Stimulated activated CD4-positive, alpha-beta T cell treated with anti-CD3 and anti-CD28 coated beads, Interleukin-12 subunit alpha, Interleukin-12 subunit beta, amount 100 ng/mL, for 4 hours (primary cell): ENCODE results near the gene UBTD1.
"Not testable (repeated sequence)": the region's sequence is repeated elsewhere in the genome, so short reads cannot be mapped to it uniquely, and the experiment has no call there.

Experiments
- DNase-seq: peaks from one replicate; pipeline ENCODE4 v3.0.0-alpha.2; 2020

The UBTD1 gene

DNA sequence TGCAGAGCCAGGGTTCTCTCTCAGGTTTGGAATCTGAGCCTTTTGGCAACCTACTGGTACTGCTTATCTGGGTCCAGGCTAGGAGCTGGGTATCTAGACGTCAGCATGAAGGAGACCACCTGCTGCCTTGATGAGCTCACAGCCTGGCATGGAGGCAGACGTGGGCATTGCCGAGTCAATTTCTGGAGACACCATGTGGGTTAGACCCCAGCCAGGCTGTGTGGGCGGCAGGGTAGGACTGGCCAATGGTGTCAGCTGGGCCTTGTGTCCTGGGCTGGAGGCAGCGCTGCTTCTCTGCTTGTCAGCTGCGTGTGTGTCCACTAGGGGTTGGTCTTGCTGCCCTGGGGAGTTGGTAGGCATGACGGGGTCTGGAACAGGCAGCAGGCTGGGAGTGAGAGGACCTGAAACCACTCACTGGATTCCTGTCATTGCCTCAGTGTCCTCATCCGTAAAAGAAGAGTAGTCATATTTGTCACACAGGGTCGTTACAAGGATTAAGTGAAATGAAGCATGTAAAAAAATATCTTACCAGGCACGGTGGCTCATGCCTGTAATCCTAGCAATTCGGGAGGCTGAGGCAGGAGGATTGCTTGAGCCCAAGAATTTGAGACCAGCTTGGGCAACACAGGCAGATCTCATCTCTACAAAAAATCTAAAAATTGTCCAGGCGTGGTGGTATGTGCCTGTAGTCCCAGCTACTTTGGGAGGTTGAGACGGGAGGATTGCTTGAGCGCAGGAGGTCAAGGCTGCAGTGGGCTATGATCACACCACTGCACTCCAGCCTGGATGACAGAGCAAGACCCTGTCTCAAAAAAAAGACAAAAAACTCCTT is 42.2 kb downstream of the UBTD1 start:
- no peak for DNase-seq

DNA sequence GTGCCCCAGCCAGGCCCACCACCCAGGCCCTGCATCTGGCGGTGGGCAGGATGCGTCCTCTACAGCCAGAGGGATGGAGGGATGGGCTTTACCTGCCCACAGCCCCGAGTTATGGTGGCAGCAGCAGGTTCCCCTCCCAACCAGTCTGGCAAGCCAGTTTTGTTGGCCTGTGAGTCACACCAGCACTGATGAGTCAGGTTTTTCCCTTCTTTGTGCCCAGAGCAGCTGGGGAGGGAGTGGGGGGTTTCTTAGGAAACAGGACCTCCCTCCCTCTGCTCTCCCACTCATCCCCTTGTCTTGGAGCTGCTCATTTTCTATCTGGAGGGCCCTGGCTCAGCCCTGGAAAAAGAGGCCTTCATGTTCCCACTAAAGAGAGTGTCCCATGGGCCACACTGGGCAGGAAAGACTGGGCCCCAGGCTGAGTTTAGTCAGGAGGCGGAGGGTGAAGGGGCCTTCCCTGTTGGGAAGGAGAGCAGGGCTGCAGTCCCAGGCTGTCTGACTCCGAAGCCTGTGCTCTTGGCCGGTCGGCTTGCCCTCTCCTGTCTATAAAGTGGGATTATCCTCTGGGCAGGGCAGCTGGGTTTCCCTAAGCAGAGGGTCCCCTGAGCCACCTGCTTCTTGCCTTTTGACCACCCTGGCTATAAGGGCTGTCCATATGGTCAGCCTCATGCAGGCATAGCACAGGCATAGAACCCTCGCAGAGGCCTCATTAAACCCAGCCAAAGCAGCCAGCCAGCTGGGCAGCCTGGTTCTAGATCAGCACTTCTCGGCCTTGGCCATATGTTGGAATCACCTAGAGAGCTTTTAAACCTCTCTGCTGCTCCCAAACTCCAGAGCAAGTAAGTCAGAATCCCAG is 43.7 kb downstream of the UBTD1 start:
- peak; percentile 41 for DNase-seq

DNA sequence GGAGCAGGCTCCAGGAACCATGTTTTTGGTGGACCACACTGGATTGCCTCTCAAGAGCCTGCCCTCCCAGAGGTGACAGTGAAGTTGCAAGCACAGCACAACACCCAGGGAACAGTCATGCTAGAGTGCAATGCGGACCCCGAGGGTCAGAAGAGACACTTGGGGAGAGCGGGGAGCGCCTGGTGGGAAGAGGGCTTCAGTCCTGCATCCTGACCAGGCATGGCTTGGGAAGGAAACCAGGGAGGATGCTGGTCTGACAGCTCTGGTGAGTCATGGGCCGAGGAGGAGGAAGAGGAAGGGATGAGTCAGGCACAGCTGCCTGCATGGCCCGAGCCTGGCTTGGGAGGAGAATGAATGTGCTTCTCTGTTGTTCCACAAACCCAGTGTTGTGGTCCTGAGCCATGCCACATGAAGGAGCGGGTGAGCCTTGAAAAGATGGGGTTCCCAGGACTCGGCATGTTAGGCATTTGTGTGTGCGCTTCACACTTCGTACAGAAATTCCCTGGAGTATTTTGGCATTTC is 44.4 kb downstream of the UBTD1 start:
- DNase-seq = peak; percentile 52

- no peak for DNase-seq
These were observed 47.9 kb downstream of the UBTD1 start for GRCh38 chr10:97546456-97547270.

DNA sequence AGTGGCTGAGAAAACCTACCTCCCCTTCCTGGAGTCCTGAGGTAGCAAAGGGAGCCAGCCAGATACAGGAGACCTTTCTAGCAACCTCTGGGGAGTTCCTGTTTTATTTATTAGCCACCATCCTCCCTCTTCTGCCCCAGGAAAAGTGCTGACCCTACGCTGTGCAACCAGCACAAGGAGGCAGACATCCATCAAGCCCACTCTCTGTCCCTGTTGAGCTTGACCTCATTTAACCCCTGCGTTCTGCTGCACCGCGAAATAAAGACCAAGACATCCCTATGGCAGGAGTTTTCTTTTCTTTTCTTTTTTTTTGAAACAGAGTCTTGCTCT is 48.5 kb downstream of the UBTD1 start:
- no peak for DNase-seq

DNA sequence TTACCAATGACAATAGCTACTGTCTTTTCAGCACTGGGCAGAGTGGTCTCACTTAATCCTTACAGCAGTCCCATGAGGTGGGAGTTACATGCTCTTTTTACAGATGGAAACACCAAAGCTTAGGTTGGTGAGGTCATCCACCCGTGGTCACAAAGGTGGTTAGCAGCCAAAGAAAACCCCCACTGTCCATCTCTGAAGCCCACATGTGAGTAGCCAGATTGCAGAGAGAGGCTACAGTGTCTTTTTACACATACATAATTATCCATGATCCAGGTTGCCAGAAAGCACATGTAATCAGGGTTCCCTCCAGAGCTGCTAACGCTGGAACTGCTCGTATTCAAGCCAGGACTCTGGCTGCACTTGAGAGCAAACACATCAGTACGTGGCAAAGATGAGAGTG is 49.2 kb downstream of the UBTD1 start:
- no peak for DNase-seq

DNA sequence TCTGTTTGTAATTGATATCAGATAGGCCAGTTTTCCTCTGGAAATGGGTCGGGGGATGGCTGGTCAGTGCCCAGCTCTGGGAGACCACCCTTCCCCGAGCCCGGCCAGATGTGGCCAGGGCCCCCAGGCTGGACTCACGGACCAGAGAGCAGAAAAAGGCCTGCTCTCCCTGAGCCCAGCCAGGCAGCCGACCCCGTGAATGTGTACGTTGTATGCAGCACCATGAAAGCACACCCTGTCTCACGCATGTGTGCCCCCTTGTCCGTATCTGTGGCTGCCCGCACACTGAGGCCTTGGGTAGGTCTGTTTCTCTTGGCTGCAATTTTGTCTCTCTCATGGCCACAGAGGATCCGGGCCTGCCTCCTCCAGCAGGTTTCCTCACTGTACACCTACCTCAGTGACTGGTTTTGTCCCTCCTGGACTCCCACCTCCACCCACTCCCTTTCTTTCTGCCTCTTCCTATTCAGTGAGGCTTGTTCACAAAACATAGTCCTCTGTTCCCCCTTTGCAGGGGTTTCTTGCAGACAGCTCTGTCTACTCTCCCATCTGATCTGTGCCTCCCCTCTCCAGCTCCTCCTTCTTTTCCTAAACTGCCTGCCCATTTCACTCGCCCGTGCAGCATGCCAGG is 50.2 kb downstream of the UBTD1 start:
- DNase-seq = no peak

DNA sequence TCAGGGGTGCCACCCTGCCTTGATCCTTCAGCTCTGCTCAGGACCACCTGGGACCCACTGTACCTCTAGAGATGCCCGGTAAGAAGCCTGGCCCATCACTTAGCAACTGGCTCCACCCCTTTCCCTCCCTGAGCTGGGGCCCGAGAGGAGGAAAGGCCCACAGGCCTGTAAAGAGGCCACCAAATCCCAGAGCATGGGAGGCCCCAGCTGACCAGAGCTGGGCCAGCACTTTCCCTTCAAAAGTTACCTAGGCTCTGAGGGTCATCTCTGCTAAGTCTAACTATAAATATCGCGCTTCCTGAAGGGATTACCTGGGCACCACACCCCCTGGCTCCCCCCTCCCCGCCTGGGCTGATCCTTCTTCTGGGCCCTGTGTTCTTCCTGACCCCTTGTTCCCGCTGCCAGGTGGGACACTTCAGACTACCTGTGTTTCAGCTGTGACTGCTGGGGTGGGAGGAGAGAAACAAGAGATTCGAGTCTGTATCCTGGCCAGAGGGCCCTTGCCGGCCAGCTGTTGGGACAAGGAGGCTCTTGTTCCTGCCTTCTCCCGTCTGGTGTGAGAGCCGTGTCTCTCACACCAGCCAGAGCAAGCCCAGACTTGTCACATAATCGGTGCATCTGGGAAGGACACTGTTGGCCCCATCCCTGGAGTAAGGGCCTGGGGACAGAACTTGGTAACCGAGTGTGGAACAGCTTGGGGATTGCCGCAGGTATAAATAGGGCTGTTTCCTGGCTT is 51.0 kb downstream of the UBTD1 start:
- DNase-seq = no peak

- no peak for DNase-seq
These were observed 51.8 kb downstream of the UBTD1 start for GRCh38 chr10:97550336-97551149.

- no peak for DNase-seq
These were observed 52.5 kb downstream of the UBTD1 start for GRCh38 chr10:97551271-97551670.

- peak; percentile 57 for DNase-seq
These were observed 54.9 kb downstream of the UBTD1 start for GRCh38 chr10:97553575-97554031.

GRCh38 chr10:97554336-97554735 is 55.6 kb downstream of the UBTD1 start:
- DNase-seq = not testable (repeated sequence)

- DNase-seq = not testable (repeated sequence)
These were observed 56.8 kb downstream of the UBTD1 start for GRCh38 chr10:97555541-97555940.

- not testable (repeated sequence) for DNase-seq
These were observed 62.1 kb downstream of the UBTD1 start for GRCh38 chr10:97560731-97561381.

DNA sequence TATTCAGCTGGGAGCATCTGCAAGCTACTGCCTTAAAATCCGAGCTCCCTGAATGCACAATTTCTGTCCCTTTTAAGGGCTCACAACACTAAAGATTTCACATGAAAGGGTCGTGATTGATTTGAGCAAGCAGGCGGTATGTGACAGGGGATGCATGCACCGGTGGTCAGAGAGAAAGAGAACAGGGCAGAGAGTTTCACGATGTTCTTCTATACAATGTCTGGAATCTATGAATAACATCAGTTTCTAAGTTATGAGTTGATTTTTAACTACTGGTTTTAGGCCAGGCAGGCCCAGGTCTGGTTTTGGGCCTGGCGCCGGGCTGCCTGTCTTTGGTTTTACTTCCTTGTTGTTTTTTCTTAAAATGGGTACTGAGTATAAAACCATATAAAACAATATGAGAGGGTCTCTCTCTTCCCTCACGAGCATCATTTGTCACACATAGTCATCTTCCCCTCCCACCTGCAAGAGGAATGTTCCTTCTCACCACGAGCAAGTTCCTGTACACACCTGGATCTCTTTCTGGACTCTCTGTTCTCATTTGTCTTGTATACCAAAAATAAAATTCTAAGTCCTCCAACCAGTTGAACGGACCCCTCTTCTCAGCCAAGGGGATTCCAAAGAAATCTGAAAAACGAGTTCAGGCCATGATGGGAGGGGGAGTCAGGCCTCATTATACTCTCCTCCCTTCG is 62.8 kb downstream of the UBTD1 start:
- not testable (repeated sequence) for DNase-seq

DNA sequence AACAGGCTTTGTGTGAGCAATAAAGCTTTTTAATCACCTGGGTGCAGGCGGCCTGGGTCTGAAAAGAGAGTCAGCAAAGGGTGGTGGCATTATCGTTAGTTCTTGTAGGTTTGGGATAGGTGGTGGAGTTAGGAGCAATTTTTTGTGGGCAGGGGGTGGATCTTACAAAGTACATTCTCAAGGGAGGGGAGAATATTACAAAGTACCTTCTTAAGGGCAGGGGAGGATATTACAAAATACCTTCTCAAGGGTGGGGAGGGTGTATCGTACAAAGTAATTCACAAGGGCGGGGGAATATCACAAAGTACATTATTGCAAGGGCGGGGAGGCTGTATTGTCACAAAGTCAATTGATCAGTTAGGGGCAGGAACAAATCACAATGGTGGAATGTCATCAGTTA is 63.6 kb downstream of the UBTD1 start:
- DNase-seq = not testable (repeated sequence)

DNA sequence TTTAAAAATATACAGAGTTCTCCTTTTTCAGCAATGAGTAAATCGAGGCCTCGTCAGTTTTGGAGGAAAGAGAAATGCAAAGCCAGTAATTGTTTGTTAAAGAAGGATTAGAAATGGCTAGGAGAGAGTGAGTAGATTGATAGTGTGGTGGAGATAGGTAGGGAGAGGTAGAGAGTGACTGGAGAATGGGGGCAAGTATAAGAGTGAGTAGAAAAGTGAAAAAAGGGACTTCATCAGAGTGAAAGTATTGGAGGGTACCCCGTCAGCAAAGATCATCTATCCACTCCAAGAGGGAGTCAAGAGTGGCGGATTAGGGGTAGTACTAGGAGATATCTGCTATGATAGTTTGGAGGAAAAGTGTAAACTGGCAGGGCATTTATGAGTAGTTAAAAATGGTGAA is 64.6 kb downstream of the UBTD1 start:
- no peak for DNase-seq

GRCh38 chr10:97564776-97565175 is 66.1 kb downstream of the UBTD1 start:
- no peak for DNase-seq

DNA sequence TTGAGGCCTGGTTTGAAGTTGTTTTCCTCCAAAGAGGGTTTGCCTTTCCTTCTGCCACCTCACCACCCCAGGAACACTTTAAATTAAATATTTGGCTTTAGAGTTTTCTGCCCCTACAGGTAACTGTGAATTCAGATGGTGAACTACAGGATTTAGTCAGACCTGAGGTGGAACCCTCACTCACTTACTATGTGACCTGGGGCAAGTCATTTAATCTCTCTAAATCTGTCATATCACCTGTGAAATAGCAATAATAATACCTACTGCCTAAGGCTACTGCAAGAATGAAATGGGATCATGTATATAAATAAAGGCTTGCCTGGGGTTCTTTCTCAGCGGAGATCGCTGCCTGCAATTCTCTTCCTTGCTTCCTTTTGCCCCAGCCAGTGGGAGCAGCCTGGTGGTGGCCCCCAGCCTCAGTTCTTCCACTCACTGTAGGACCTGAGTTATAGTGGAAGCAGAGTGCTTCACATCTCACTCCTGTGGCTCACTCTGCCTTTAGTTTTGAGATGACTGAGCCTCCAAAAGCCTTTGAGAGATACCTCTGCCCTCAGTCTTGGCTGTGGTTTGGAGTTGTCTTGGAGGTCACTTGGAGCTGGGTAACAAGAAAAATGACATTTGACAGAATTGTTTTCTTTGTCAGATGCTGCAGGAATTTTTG is 67.7 kb downstream of the UBTD1 start:
- no peak for DNase-seq
